ENCODE results near the gene TNK1. TPM values are rescaled to one million over a fixed set of nuclear protein-coding genes. Genes with fewer than 3 reads are reported as not detected.

The TNK1 gene
- total RNA-seq, 1 donor from 2014 or later, result 1.8 TPM

DNA sequence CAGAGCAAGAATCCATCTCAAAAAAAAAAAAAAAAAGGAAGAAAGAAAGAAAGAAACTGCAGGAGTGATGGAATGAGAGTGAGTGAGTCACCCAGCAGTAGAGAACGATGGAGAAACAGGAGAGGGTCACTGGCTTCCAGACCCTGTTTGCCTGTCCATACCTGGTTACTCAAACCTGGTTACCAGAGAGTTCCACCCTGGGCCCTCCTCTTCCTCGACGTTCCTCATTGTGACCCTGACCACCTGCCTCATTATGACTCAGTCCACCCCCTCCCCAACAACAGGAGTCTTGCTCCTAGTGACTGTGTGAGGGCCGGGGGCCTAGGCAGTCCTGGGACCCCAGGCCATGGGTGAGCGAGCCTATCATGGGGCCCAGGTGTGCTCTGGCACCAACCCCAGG is 47.7 kb downstream of the TNK1 start, which contains the start of gene SPEM3:
Gene SPEM3, plus strand, starts transcription at position 301 of the 400 bp plus-strand sequence. Its CDS starts 46 bp downstream, at position 347.
- H3K36me3 ChIP-seq, result no peaks in the 10 kb centered on the region
- no peaks in the 10 kb centered on the region for H3K4me1 ChIP-seq
- no peak within 1 kb of the TSS for H3K4me3 Mint-ChIP-seq
- no peak for DNase-seq (ENCODE audit: low spot score)
- no peaks in the 10 kb centered on the region for H3K9me3 ChIP-seq (ENCODE audit: low read depth)
- H3K9ac ChIP-seq, result no peak within 1 kb of the TSS
- no peaks in the 10 kb centered on the region for H3F3A ChIP-seq (ENCODE audit: low read depth)
- H3K27ac ChIP-seq, result no peak within 1 kb of the TSS
- H2AFZ ChIP-seq (replicated peaks), result no peak within 1 kb of the TSS
- TF ChIP-seq, protein P1, sequence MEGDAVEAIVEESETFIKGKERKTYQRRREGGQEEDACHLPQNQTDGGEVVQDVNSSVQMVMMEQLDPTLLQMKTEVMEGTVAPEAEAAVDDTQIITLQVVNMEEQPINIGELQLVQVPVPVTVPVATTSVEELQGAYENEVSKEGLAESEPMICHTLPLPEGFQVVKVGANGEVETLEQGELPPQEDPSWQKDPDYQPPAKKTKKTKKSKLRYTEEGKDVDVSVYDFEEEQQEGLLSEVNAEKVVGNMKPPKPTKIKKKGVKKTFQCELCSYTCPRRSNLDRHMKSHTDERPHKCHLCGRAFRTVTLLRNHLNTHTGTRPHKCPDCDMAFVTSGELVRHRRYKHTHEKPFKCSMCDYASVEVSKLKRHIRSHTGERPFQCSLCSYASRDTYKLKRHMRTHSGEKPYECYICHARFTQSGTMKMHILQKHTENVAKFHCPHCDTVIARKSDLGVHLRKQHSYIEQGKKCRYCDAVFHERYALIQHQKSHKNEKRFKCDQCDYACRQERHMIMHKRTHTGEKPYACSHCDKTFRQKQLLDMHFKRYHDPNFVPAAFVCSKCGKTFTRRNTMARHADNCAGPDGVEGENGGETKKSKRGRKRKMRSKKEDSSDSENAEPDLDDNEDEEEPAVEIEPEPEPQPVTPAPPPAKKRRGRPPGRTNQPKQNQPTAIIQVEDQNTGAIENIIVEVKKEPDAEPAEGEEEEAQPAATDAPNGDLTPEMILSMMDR (IDR thresholded peaks at IDR 0.05), result no peak
- TF ChIP-seq EZH2 (IDR thresholded peaks at IDR 0.05), result no peak
- TF ChIP-seq EZH2phosphoT487 (IDR thresholded peaks at IDR 0.05), result no peak
- no peaks in the 10 kb centered on the region for H3K27me3 ChIP-seq
- H3K4me2 ChIP-seq, result no peak within 1 kb of the TSS
- no peak within 1 kb of the TSS for H3K4me3 ChIP-seq
- H3K9me3 Mint-ChIP-seq, result no peaks in the 10 kb centered on the region
- no peaks in the 10 kb centered on the region for H3K79me2 ChIP-seq (ENCODE audit: low read depth)
- no peaks in the 10 kb centered on the region for H3K36me3 Mint-ChIP-seq
- H3K27ac Mint-ChIP-seq, result peak within 1 kb of the TSS; percentile 74
- peaks cover 7% of the 10 kb centered on the region for H3K27me3 Mint-ChIP-seq (ENCODE audit: insufficient read depth, low read depth)
- H3K4me1 Mint-ChIP-seq, result peaks cover 3% of the 10 kb centered on the region
- no peaks in the 10 kb centered on the region for H4K20me1 ChIP-seq (ENCODE audit: low read depth)

DNA sequence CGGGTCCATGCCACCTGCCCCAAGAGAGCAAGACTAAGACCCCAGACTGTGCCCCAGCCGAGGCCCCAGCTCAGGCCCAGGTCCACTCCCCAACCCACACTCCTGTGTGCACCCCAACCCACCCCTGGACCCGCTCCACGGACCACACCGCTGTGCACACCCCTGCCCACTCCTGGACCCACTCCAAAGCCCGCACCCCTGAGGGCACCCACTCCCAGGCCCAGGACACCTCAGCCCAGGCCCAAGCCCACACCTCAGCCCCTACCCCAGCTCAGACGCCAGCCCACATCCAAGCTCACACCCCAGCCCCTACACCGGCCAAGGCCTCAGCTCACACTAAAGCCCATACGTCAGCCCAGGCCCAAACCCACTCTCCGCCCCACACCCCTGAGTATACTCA is 48.8 kb downstream of the TNK1 start:
- H4K20me1 ChIP-seq (ENCODE audit: low read depth), result no peaks in the 10 kb centered on the region
- peaks cover 4% of the 10 kb centered on the region for H3K27me3 Mint-ChIP-seq (ENCODE audit: insufficient read depth, low read depth)
- no peaks in the 10 kb centered on the region for H3K4me1 ChIP-seq
- peaks cover 3% of the 10 kb centered on the region for H3K4me1 Mint-ChIP-seq
- no peak overlapping the region for H3K27ac ChIP-seq
- H3K4me2 ChIP-seq, result no peak overlapping the region
- no peak overlapping the region for H2AFZ ChIP-seq (replicated peaks)
- no peak overlapping the region for H3K4me3 ChIP-seq
- no peak overlapping the region for H3K9ac ChIP-seq
- no peaks in the 10 kb centered on the region for H3F3A ChIP-seq (ENCODE audit: low read depth)
- H3K4me3 Mint-ChIP-seq, result no peak overlapping the region
- no peaks in the 10 kb centered on the region for H3K9me3 ChIP-seq (ENCODE audit: low read depth)
- H3K27ac Mint-ChIP-seq, result no peak overlapping the region
- H3K9me3 Mint-ChIP-seq, result no peaks in the 10 kb centered on the region
- H3K36me3 ChIP-seq, result no peaks in the 10 kb centered on the region
- DNase-seq (ENCODE audit: low spot score), result no peak
- no peaks in the 10 kb centered on the region for H3K27me3 ChIP-seq
- no peaks in the 10 kb centered on the region for H3K79me2 ChIP-seq (ENCODE audit: low read depth)
- no peak for TF ChIP-seq EZH2phosphoT487 (IDR thresholded peaks at IDR 0.05)
- TF ChIP-seq, protein P1 (IDR thresholded peaks at IDR 0.05), result no peak
- TF ChIP-seq EZH2 (IDR thresholded peaks at IDR 0.05), result no peak
- no peaks in the 10 kb centered on the region for H3K36me3 Mint-ChIP-seq

DNA sequence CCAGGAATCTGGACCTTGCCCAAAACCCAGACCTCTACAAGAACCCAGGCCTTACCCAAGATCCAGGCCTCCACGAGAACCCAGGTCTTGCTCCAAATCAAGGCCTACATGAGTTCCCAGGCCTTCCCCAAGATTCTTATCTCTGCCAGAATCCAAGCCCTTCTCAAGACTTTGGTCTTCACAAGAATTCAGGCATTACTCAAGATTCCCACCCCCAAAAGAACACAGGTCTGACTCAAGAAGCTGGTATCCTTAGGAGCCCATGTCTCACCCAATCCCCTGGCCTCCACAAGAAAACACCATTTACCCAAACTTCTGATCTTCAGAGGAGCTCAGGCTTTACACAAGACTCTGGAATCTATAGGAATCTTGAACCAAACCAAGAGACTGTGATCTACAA is 50.3 kb downstream of the TNK1 start:
- no peaks in the 10 kb centered on the region for H3K36me3 ChIP-seq
- H3K9me3 ChIP-seq (ENCODE audit: low read depth), result no peaks in the 10 kb centered on the region
- H2AFZ ChIP-seq (replicated peaks), result no peak overlapping the region
- peaks cover 11% of the 10 kb centered on the region for H3K27me3 Mint-ChIP-seq (ENCODE audit: insufficient read depth, low read depth)
- no peaks in the 10 kb centered on the region for H3K4me1 ChIP-seq
- H3K4me2 ChIP-seq, result no peak overlapping the region
- H3K9ac ChIP-seq, result no peak overlapping the region
- no peaks in the 10 kb centered on the region for H4K20me1 ChIP-seq (ENCODE audit: low read depth)
- H3K27ac Mint-ChIP-seq, result peak overlapping the region; percentile 31
- H3K4me3 ChIP-seq, result no peak overlapping the region
- peaks cover 9% of the 10 kb centered on the region for H3K4me1 Mint-ChIP-seq
- no peaks in the 10 kb centered on the region for H3K79me2 ChIP-seq (ENCODE audit: low read depth)
- peaks cover 10% of the 10 kb centered on the region for H3K27me3 ChIP-seq
- no peak overlapping the region for H3K27ac ChIP-seq
- peaks cover 10% of the 10 kb centered on the region for H3F3A ChIP-seq (ENCODE audit: low read depth)
- no peak for TF ChIP-seq EZH2phosphoT487 (IDR thresholded peaks at IDR 0.05)
- TF ChIP-seq EZH2 (IDR thresholded peaks at IDR 0.05), result no peak
- TF ChIP-seq, protein P1 (IDR thresholded peaks at IDR 0.05), result no peak
- no peaks in the 10 kb centered on the region for H3K9me3 Mint-ChIP-seq
- no peak overlapping the region for H3K4me3 Mint-ChIP-seq
- no peak for DNase-seq (ENCODE audit: low spot score)
- H3K36me3 Mint-ChIP-seq, result no peaks in the 10 kb centered on the region

Data from neural progenitor cell (in vitro differentiated cells).